ENCODE results near the gene FAM169A.
"Not testable (repeated sequence)": the region's sequence is repeated elsewhere in the genome, so short reads cannot be mapped to it uniquely, and the experiment has no call there.

FAM169A gene
- 21.1 to 26.7 (median 24.0) reads per million in 3 donors for total RNA-seq

- H3K4me3 ChIP-seq (ENCODE audit: insufficient read depth, low read depth, low read length, poor library complexity, severe bottlenecking) = peak within 1 kb of the TSS; percentile 55
- peak within 1 kb of the TSS; percentile 69 for H3K27ac ChIP-seq (ENCODE audit: insufficient read depth, low read length, poor library complexity, severe bottlenecking)
- peak; percentile 12 to 22 (median 21) for DNase-seq
- H3K27me3 ChIP-seq (replicated peaks; ENCODE audit: control insufficient read depth, insufficient read depth, low read length, poor library complexity, severe bottlenecking) = no peaks in the 10 kb centered on the region
- H3K4me1 ChIP-seq (ENCODE audit: control insufficient read depth, insufficient read depth, low read length, poor library complexity, severe bottlenecking) = peaks cover 13% of the 10 kb centered on the region
- no peaks in the 10 kb centered on the region for H3K9me3 ChIP-seq (ENCODE audit: control insufficient read depth, low read length)
- H3K36me3 ChIP-seq (ENCODE audit: control insufficient read depth, insufficient read depth, low read length) = no peaks in the 10 kb centered on the region
Observed at GRCh38 chr5:74865804-74866595, at the start of gene FAM169A. FAM169A (minus strand) TSS chr5:74866387; CDS start chr5:74841676, 24,711 bp downstream.

DNA sequence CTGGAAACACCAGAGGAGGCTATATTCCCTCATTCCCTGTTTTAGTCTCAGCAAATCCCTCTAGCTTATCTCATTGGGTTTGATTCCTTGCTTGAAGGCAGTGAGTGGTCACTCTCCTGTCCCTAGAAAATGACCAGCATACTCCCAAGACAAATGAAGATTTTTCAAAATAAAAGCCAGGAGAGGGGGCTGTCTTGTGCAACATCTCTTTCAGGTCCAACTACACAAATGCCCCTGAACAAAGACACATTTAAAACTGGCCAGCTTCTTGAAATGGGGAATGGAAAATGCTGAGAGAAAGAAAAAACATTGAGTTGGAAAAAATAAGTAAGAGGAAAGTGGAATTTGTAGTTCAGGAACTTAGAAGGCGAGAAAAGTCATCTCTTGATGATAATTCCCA is 49.3 kb upstream of the FAM169A start:
- H3K27ac ChIP-seq (ENCODE audit: insufficient read depth, low read length, poor library complexity, severe bottlenecking) = no peak overlapping the region
- no peak overlapping the region for H3K4me3 ChIP-seq (ENCODE audit: insufficient read depth, low read depth, low read length, poor library complexity, severe bottlenecking)
- H3K9me3 ChIP-seq (ENCODE audit: control insufficient read depth, low read length) = no peaks in the 10 kb centered on the region
- no peaks in the 10 kb centered on the region for H3K27me3 ChIP-seq (replicated peaks; ENCODE audit: control insufficient read depth, insufficient read depth, low read length, poor library complexity, severe bottlenecking)
- H3K36me3 ChIP-seq (ENCODE audit: control insufficient read depth, insufficient read depth, low read length) = no peaks in the 10 kb centered on the region
- no peaks in the 10 kb centered on the region for H3K4me1 ChIP-seq (ENCODE audit: control insufficient read depth, insufficient read depth, low read length, poor library complexity, severe bottlenecking)
- no peak for DNase-seq

DNA sequence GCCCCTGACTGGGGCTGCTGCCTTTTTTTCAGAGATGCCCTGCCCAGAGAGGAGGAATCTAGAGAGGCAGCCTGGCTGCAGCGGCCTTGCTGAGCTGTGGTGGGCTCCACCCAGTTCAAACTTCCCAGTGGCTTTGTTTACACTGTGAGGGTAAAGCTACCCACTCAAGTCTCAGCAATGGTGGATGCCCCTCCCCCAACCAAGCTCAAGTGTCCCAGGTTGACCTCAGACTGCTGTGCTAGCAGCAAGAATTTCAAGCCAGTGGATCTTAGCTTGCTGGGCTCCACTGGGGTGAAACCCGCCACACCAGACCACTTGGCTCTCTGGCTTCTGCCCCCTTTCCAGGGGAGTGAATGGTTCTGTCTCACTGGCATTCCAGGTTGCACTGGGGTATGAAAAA is 45.2 kb upstream of the FAM169A start:
- not testable (repeated sequence) for H3K27ac ChIP-seq (ENCODE audit: insufficient read depth, low read length, poor library complexity, severe bottlenecking); H3K4me3 ChIP-seq (ENCODE audit: insufficient read depth, low read depth, low read length, poor library complexity, severe bottlenecking); H3K9me3 ChIP-seq (ENCODE audit: control insufficient read depth, low read length); H3K27me3 ChIP-seq (replicated peaks; ENCODE audit: control insufficient read depth, insufficient read depth, low read length, poor library complexity, severe bottlenecking); H3K4me1 ChIP-seq (ENCODE audit: control insufficient read depth, insufficient read depth, low read length, poor library complexity, severe bottlenecking); DNase-seq; H3K36me3 ChIP-seq (ENCODE audit: control insufficient read depth, insufficient read depth, low read length)

DNA sequence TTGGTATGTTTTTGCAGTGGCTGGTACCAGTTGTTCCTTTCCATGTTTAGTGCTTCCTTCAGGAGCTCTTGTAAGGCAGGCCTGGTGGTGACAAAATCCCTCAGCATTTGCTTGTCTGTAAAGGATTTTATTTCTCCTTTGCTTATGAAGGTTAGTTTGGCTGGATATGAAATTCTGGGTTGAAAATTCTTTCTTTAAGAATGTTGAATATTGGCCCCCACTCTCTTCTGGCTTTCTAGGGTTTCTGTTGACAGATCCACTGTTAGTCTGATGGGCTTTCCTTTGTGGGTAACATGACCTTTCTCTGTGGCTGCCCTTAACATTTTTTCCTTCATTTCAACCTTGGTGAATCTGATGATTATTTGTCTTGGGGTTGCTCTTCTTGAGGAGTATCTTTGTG is 43.7 kb upstream of the FAM169A start:
- not testable (repeated sequence) for H3K9me3 ChIP-seq (ENCODE audit: control insufficient read depth, low read length); H3K4me1 ChIP-seq (ENCODE audit: control insufficient read depth, insufficient read depth, low read length, poor library complexity, severe bottlenecking); DNase-seq; H3K27me3 ChIP-seq (replicated peaks; ENCODE audit: control insufficient read depth, insufficient read depth, low read length, poor library complexity, severe bottlenecking); H3K4me3 ChIP-seq (ENCODE audit: insufficient read depth, low read depth, low read length, poor library complexity, severe bottlenecking); H3K27ac ChIP-seq (ENCODE audit: insufficient read depth, low read length, poor library complexity, severe bottlenecking); H3K36me3 ChIP-seq (ENCODE audit: control insufficient read depth, insufficient read depth, low read length)

- not testable (repeated sequence) for H3K4me1 ChIP-seq (ENCODE audit: control insufficient read depth, insufficient read depth, low read length, poor library complexity, severe bottlenecking); H3K27me3 ChIP-seq (replicated peaks; ENCODE audit: control insufficient read depth, insufficient read depth, low read length, poor library complexity, severe bottlenecking); H3K9me3 ChIP-seq (ENCODE audit: control insufficient read depth, low read length); H3K36me3 ChIP-seq (ENCODE audit: control insufficient read depth, insufficient read depth, low read length); H3K27ac ChIP-seq (ENCODE audit: insufficient read depth, low read length, poor library complexity, severe bottlenecking); H3K4me3 ChIP-seq (ENCODE audit: insufficient read depth, low read depth, low read length, poor library complexity, severe bottlenecking); DNase-seq
Observed at GRCh38 chr5:74908237-74908636, 42.0 kb upstream of the FAM169A start.

DNA sequence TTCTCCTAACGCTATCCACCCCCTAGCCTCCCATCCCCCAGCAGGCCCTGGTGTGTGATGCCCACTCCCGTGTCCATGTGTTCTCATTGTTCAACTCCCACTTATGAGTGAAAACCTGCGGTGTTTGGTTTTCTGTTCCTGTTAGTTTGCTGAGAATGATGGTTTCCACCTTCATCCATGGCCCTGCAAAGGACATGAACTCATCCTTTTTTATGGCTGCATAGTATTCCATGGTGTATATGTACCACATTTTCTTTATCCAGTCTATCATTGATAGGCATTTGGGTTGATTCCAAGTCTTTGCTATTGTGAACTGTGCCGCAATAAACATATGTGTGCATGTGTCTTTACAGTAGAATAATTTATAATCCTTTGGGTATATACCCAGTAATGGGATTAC is 38.5 kb upstream of the FAM169A start:
- not testable (repeated sequence) for H3K27ac ChIP-seq (ENCODE audit: insufficient read depth, low read length, poor library complexity, severe bottlenecking); H3K27me3 ChIP-seq (replicated peaks; ENCODE audit: control insufficient read depth, insufficient read depth, low read length, poor library complexity, severe bottlenecking); H3K4me3 ChIP-seq (ENCODE audit: insufficient read depth, low read depth, low read length, poor library complexity, severe bottlenecking); H3K9me3 ChIP-seq (ENCODE audit: control insufficient read depth, low read length); H3K4me1 ChIP-seq (ENCODE audit: control insufficient read depth, insufficient read depth, low read length, poor library complexity, severe bottlenecking); H3K36me3 ChIP-seq (ENCODE audit: control insufficient read depth, insufficient read depth, low read length); DNase-seq

- peak in 1 of 3 donors; percentile 3 for DNase-seq
- Histone ChIP-seq H3K27ac (ENCODE audit: insufficient read depth, low read length, poor library complexity, severe bottlenecking) (no peak overlapping the region), H3K4me1 (ENCODE audit: control insufficient read depth, insufficient read depth, low read length, poor library complexity, severe bottlenecking) (no peaks in the 10 kb centered on the region), H3K36me3 (ENCODE audit: control insufficient read depth, insufficient read depth, low read length) (no peaks in the 10 kb centered on the region), H3K9me3 (ENCODE audit: control insufficient read depth, low read length) (no peaks in the 10 kb centered on the region), H3K27me3 (replicated peaks; ENCODE audit: control insufficient read depth, insufficient read depth, low read length, poor library complexity, severe bottlenecking) (no peaks in the 10 kb centered on the region), H3K4me3 (ENCODE audit: insufficient read depth, low read depth, low read length, poor library complexity, severe bottlenecking) (no peak overlapping the region)
Observed at GRCh38 chr5:74903165-74903787, 37.1 kb upstream of the FAM169A start.

DNA sequence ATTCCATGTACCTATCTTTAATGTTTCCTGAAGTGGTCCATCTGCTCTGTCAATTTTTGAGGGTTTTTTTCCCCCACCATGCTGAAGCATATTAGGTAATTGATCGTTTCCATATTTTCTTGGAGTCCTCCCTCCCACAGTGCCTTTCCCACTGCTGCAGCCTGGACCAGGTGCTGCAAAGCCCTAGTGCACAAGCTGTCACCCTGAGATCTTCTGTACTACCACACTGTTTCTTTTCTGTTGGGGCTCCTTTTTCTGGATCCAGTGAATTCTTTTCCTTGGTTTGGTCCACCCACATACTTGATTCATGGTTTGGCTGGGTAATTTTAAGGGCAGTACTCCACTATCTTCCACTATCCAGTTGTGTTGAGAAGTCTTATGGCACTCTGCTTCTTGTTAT is 30.9 kb upstream of the FAM169A start:
- Histone ChIP-seq H3K9me3 (ENCODE audit: control insufficient read depth, low read length) (no peaks in the 10 kb centered on the region), H3K27me3 (replicated peaks; ENCODE audit: control insufficient read depth, insufficient read depth, low read length, poor library complexity, severe bottlenecking) (no peaks in the 10 kb centered on the region), H3K36me3 (ENCODE audit: control insufficient read depth, insufficient read depth, low read length) (no peaks in the 10 kb centered on the region), H3K27ac (ENCODE audit: insufficient read depth, low read length, poor library complexity, severe bottlenecking) (no peak overlapping the region), H3K4me3 (ENCODE audit: insufficient read depth, low read depth, low read length, poor library complexity, severe bottlenecking) (no peak overlapping the region), H3K4me1 (ENCODE audit: control insufficient read depth, insufficient read depth, low read length, poor library complexity, severe bottlenecking) (no peaks in the 10 kb centered on the region)
- no peak for DNase-seq

GRCh38 chr5:74895906-74896305 is 29.7 kb upstream of the FAM169A start:
- Histone ChIP-seq H3K27me3 (replicated peaks; ENCODE audit: control insufficient read depth, insufficient read depth, low read length, poor library complexity, severe bottlenecking) (no peaks in the 10 kb centered on the region), H3K9me3 (ENCODE audit: control insufficient read depth, low read length) (no peaks in the 10 kb centered on the region), H3K4me3 (ENCODE audit: insufficient read depth, low read depth, low read length, poor library complexity, severe bottlenecking) (no peak overlapping the region), H3K36me3 (ENCODE audit: control insufficient read depth, insufficient read depth, low read length) (no peaks in the 10 kb centered on the region), H3K27ac (ENCODE audit: insufficient read depth, low read length, poor library complexity, severe bottlenecking) (no peak overlapping the region), H3K4me1 (ENCODE audit: control insufficient read depth, insufficient read depth, low read length, poor library complexity, severe bottlenecking) (no peaks in the 10 kb centered on the region)
- no peak for DNase-seq

GRCh38 chr5:74894351-74894750 is 28.2 kb upstream of the FAM169A start:
- Histone ChIP-seq H3K4me1 (ENCODE audit: control insufficient read depth, insufficient read depth, low read length, poor library complexity, severe bottlenecking) (no peaks in the 10 kb centered on the region), H3K4me3 (ENCODE audit: insufficient read depth, low read depth, low read length, poor library complexity, severe bottlenecking) (no peak overlapping the region), H3K27ac (ENCODE audit: insufficient read depth, low read length, poor library complexity, severe bottlenecking) (no peak overlapping the region), H3K9me3 (ENCODE audit: control insufficient read depth, low read length) (no peaks in the 10 kb centered on the region), H3K36me3 (ENCODE audit: control insufficient read depth, insufficient read depth, low read length) (no peaks in the 10 kb centered on the region), H3K27me3 (replicated peaks; ENCODE audit: control insufficient read depth, insufficient read depth, low read length, poor library complexity, severe bottlenecking) (no peaks in the 10 kb centered on the region)
- no peak for DNase-seq

Measured in effector memory CD4-positive, alpha-beta T cell (primary cell).